GM23248 (cell line): ENCODE measurements around the gene SNX9. TPM values are rescaled to one million over a fixed set of nuclear protein-coding genes. Genes with fewer than 3 reads are reported as not detected.

Experiments used
- DNase-seq: peaks from one replicate; pipeline ENCODE4 v3.0.0-alpha.2; 2015
- H2AFZ ChIP-seq: fragments of 200-600 bp; sonication (generic); 2 replicates; pipeline ENCODE4 v1.6.1; 2016; ENCODE audit warnings: antibody characterized with exemption
- H3F3A ChIP-seq: fragments of 200-600 bp; sonication (generic); 2 replicates; pipeline ENCODE4 v1.6.1; 2016; ENCODE audit warnings: mild to moderate bottlenecking, antibody characterized with exemption, mixed run types; ENCODE audit not compliant: insufficient read depth
- H3K27ac ChIP-seq: fragments of 200-600 bp; sonication (generic); 2 replicates; pipeline ENCODE4 v1.5.1; 2016; ENCODE audit warnings: mild to moderate bottlenecking
- H3K27me3 ChIP-seq: fragments of 200-600 bp; sonication (generic); replicated peaks from 2 replicates; pipeline ENCODE4 v1.6.1; 2016; ENCODE audit warnings: mild to moderate bottlenecking; ENCODE audit not compliant: insufficient read depth
- H3K36me3 ChIP-seq: fragments of 200-600 bp; sonication (generic); 2 replicates; pipeline ENCODE4 v1.6.1; 2016; ENCODE audit warnings: low read depth, mild to moderate bottlenecking
- H3K4me1 ChIP-seq: fragments of 200-600 bp; sonication (generic); 2 replicates; pipeline ENCODE4 v1.6.1; 2016; ENCODE audit warnings: mild to moderate bottlenecking; ENCODE audit not compliant: insufficient read depth
- H3K4me2 ChIP-seq: fragments of 200-600 bp; sonication (generic); one replicate; pipeline ENCODE4 v1.6.1; 2016; ENCODE audit warnings: mild to moderate bottlenecking; ENCODE audit not compliant: unreplicated experiment
- H3K4me3 ChIP-seq: fragments of 200-600 bp; sonication (generic); 2 replicates; pipeline ENCODE4 v1.5.1; 2016; ENCODE audit warnings: mild to moderate bottlenecking
- H3K79me2 ChIP-seq: fragments of 200-600 bp; sonication (generic); 2 replicates; pipeline ENCODE4 v1.6.1; 2016; ENCODE audit warnings: mild to moderate bottlenecking; ENCODE audit not compliant: insufficient read depth
- H3K9ac ChIP-seq: fragments of 200-600 bp; sonication (generic); 2 replicates; pipeline ENCODE4 v1.6.1; 2016; ENCODE audit warnings: mild to moderate bottlenecking
- H3K9me2 ChIP-seq: fragments of 200-600 bp; sonication (generic); 2 replicates; pipeline ENCODE4 v1.6.1; 2016; ENCODE audit warnings: mixed run types, mild to moderate bottlenecking, moderate library complexity; ENCODE audit not compliant: insufficient read depth
- H3K9me3 ChIP-seq: fragments of 200-600 bp; sonication (generic); one replicate; pipeline ENCODE4 v1.6.1; 2017; ENCODE audit warnings: low read depth
- H4K20me1 ChIP-seq: fragments of 200-600 bp; sonication (generic); 2 replicates; pipeline ENCODE4 v1.6.0; 2016; ENCODE audit not compliant: insufficient read depth
- EZH2 ChIP-seq: fragments of 200-600 bp; sonication (generic); IDR thresholded peaks from 2 replicates; pipeline ENCODE4 v1.6.1; 2018; ENCODE audit warnings: antibody characterized with exemption, mild to moderate bottlenecking; ENCODE audit not compliant: insufficient read depth, poor library complexity, severe bottlenecking
- EZH2phosphoT487 ChIP-seq: fragments of 200-600 bp; sonication (generic); IDR thresholded peaks from 2 replicates; pipeline ENCODE4 v1.6.1; 2018; ENCODE audit warnings: antibody characterized with exemption, moderate library complexity, mild to moderate bottlenecking, low read depth; ENCODE audit not compliant: insufficient read depth
- WGBS, 2 experiments: methylation state at CpG; one replicate each; pipeline ENCODE4 v1.1.6; 2015 to 2017; ENCODE audit warnings: low lambda C conversion rate in 2 of 2, low coverage in 1 of 2; ENCODE audit errors: missing lambda C conversion rate in 2 of 2; 5-methylcytosine and 5-hydroxymethylcytosine counted together
- in situ Hi-C: fragments of 300-500 bp; cut with MboI; formaldehyde crosslinking; loops from 2 replicates; pipeline ENCODE4 v1.15.0; 2020
- polyA plus RNA-seq: library from polyadenylated mRNA; unstranded; fragments of >200 nt; fragmentation: Nextera tagmentation; extraction: Ambion mirVana; gene quantifications from 2 replicates; pipeline ENCODE4 v1.2.1, GENCODE V29; 2016
- total RNA-seq: library from RNA; depleted of rRNA; stranded (reverse); fragments of >200 nt; shearing (Covaris generic); gene quantifications from 2 replicates; pipeline ENCODE4 v1.2.3, GENCODE V29; 2014

The SNX9 gene
- total and polyA plus RNA-seq, 2 experiments from 2014 or later, result 80.4 to 89.6 TPM

DNA sequence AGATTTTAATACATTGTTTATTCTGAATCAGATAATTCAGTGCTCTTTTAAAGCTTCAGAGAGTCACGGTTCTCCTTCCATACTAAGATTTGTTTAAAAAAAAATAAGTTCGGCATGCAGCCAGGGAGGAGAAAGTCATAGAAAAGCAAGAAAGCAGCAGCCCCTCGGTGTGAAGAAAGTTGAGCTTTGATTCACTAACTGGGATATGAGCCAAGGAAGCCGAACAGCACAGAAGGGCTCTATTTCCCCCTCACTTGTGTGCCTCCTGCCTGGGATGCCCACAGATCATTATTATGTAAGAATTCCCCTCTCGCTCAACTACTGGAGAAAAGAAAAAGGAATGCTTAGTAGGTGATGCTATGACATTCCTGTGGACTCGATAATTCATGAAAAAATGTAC, 89.3 kb downstream of the SNX9 start:
- Histone ChIP-seq H3K9me2 (no peaks in the 10 kb centered on the region), H3K27me3 (no peaks in the 10 kb centered on the region), H3K9ac (peak overlapping the region; percentile 62), H3K4me2 (peak overlapping the region; percentile 73), H3K9me3 (no peaks in the 10 kb centered on the region), H3K27ac (peak overlapping the region; percentile 83), H3K4me1 (peaks cover 20% of the 10 kb centered on the region), H3K79me2 (peaks cover 71% of the 10 kb centered on the region), H2AFZ (no peak overlapping the region), H3K4me3 (peak overlapping the region; percentile 27), H3K36me3 (peaks cover 60% of the 10 kb centered on the region), H4K20me1 (0 out of 2 replicates have a peak, but pooled peaks cover 2% of the 10 kb centered on the region), H3F3A (peaks cover 58% of the 10 kb centered on the region)
- no peak for TF ChIP-seq EZH2phosphoT487
- no peak for TF ChIP-seq EZH2
- 5 to 8% methylated on average over 6 of the region's 6 CpGs for WGBS, 2 experiments
- in situ Hi-C loops, result no loop called here
- DNase-seq, result peak; percentile 96

DNA sequence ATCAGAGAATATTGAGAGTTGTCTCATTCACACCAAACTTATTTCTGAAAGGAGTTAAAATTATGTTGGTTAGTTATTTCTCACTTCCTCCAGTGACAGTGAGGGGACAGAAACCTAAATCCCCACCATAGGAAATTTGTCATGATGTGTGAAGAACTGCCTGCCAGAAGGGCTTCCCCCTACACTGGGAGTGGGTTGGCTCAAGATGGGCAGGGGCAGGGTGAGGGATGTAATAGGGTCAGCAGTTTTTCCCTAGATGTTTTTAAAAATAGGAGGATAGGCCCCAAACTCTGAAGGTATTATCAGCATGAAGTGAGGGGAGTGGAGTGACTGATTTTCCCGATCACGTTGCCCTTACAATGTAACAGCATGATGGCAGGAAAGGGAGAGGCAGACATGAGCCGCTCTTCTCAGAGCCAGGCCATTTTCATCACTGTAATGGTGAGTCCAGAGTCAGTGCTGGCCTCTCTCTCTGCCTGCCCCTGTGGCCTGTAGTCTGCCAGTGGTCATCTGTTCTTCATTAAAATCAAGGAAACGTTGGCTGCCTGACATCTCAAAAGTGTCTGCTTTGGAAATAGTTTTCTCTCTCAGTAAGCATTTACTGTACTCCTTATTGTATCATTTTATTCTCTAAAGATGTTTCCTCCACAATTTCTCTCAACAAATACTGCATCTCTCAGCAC, 98.8 kb downstream of the SNX9 start:
- Histone ChIP-seq H2AFZ (0 out of 2 replicates have a peak overlapping the region, but pooled peaks have one; percentile 8), H3K27me3 (no peaks in the 10 kb centered on the region), H4K20me1 (no peaks in the 10 kb centered on the region), H3K4me1 (peaks cover 21% of the 10 kb centered on the region), H3K27ac (peak overlapping the region; percentile 83), H3K9me3 (no peaks in the 10 kb centered on the region), H3K79me2 (peaks cover 87% of the 10 kb centered on the region), H3K4me3 (no peak overlapping the region), H3K4me2 (peak overlapping the region; percentile 68), H3K36me3 (peaks cover 82% of the 10 kb centered on the region), H3F3A (peaks cover 52% of the 10 kb centered on the region), H3K9me2 (no peaks in the 10 kb centered on the region), H3K9ac (peak overlapping the region; percentile 43)
- WGBS, 2 experiments, result 6 to 8% methylated on average over 4 of the region's 4 CpGs
- in situ Hi-C loops, result no loop called here
- DNase-seq, result peak; percentile 90
- TF ChIP-seq EZH2phosphoT487 (no peak), EZH2 (no peak)

DNA sequence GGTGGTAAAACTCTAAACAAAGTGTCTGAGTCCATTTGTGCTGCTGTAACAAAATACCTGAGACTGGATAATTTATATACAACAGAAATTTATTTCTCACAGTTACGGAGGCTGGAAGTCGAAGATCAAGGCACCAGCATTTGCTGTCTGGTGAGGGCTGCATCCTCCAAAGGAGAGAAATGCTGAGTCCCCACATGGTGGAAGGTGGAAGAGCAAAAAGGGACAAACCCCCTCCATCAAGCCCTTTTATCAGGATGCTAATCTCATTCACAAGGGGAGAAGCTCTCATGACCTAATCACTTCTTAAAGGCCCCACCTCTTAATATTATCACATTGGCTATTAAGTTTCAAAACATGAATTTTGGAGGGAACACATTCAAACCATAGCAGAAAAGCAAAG, 102.7 kb downstream of the SNX9 start:
- Histone ChIP-seq H4K20me1 (no peaks in the 10 kb centered on the region), H3K27me3 (no peaks in the 10 kb centered on the region), H3K36me3 (peaks cover 87% of the 10 kb centered on the region), H3K9ac (no peak overlapping the region), H3F3A (peaks cover 32% of the 10 kb centered on the region), H3K9me3 (no peaks in the 10 kb centered on the region), H3K4me1 (peaks cover 21% of the 10 kb centered on the region), H3K4me3 (no peak overlapping the region), H3K4me2 (no peak overlapping the region), H3K79me2 (peaks cover 53% of the 10 kb centered on the region), H3K27ac (no peak overlapping the region), H2AFZ (no peak overlapping the region), H3K9me2 (no peaks in the 10 kb centered on the region)
- in situ Hi-C loops, result no loop called here
- 92 to 97% methylated on average over 2 of the region's 2 CpGs for WGBS, 2 experiments
- no peak for DNase-seq
- TF ChIP-seq EZH2 (no peak), EZH2phosphoT487 (no peak)

DNA sequence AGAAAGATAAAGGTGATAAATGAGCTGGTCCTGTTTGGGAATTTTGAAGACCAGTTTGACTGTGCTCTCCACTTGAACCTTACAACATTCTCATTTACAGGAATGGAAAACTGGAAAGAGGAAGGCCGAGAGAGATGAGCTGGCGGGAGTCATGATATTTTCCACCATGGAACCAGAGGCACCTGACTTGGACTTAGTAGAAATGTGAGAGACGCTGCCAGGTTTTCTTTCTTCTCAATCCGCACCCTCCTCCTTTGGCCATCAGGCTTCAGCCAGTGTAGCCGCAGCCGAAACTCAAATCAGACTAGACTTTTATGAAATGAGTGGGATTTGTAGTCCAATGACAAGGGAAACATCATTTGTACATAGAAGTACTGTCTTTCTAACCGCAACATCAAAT, 104.0 kb downstream of the SNX9 start:
- DNase-seq, result no peak
- Histone ChIP-seq H3K9ac (no peak overlapping the region), H3F3A (peaks cover 22% of the 10 kb centered on the region), H3K9me2 (no peaks in the 10 kb centered on the region), H3K4me2 (no peak overlapping the region), H3K4me3 (no peak overlapping the region), H3K79me2 (peaks cover 47% of the 10 kb centered on the region), H3K36me3 (peaks cover 89% of the 10 kb centered on the region), H3K9me3 (no peaks in the 10 kb centered on the region), H3K27ac (no peak overlapping the region), H3K4me1 (peaks cover 11% of the 10 kb centered on the region), H4K20me1 (no peaks in the 10 kb centered on the region), H3K27me3 (no peaks in the 10 kb centered on the region), H2AFZ (no peak overlapping the region)
- TF ChIP-seq EZH2phosphoT487, result no peak
- no peak for TF ChIP-seq EZH2
- in situ Hi-C loops, result no loop called here
- 93 to 95% methylated on average over 7 of the region's 7 CpGs for WGBS, 2 experiments

DNA sequence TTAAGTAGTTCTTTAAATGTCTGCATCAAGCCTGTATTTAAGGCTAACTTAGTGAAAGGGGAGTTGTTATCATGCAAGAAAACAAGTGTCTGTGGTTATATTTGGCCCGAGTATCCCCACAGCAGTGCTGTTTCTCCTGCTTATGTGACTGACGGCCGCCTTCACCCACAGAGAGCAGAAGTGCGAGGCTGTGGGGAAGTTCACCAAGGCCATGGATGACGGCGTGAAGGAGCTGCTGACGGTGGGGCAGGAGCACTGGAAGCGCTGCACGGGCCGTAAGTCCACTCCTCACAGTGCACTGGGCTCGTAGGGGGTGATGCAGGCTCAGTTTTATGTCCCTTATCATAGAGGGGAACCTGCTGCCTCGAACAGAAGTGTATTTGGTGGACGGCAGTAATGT, 105.4 kb downstream of the SNX9 start:
- Histone ChIP-seq H3K9me3 (no peaks in the 10 kb centered on the region), H4K20me1 (no peaks in the 10 kb centered on the region), H3K9ac (no peak overlapping the region), H3K4me3 (no peak overlapping the region), H3K4me1 (no peaks in the 10 kb centered on the region), H3K27ac (no peak overlapping the region), H3K79me2 (peaks cover 39% of the 10 kb centered on the region), H3K27me3 (no peaks in the 10 kb centered on the region), H2AFZ (no peak overlapping the region), H3F3A (peaks cover 10% of the 10 kb centered on the region), H3K4me2 (no peak overlapping the region), H3K36me3 (peaks cover 90% of the 10 kb centered on the region), H3K9me2 (no peaks in the 10 kb centered on the region)
- 89 to 90% methylated on average over 13 of the region's 13 CpGs for WGBS, 2 experiments
- no peak for DNase-seq
- in situ Hi-C loops, result no loop called here
- TF ChIP-seq EZH2phosphoT487 (no peak), EZH2 (no peak)
